RWPE1 (cell line): ENCODE data around the gene R3HDM4.

ENCODE experiments used
- CTCF ChIA-PET: fragments of 350-600 bp; sonication (Branson Sonifier 250); formaldehyde crosslinking; extraction: SDS; loops from one replicate; lab custom pipeline; 2021; lab: Yijun Ruan, JAX
- POLR2A ChIA-PET: fragments of 400-600 bp; formaldehyde crosslinking; extraction: SDS; loops from one replicate; lab custom pipeline; 2020; ENCODE audit warnings: antibody characterized with exemption; ENCODE audit not compliant: low non-redundant PET; lab: Yijun Ruan, JAX
- DNase-seq: peaks from one replicate; pipeline ENCODE4 v3.0.0; 2012; ENCODE audit warnings: low spot score
- H3K27ac ChIP-seq: fragments of 450-650 bp; 2 replicates; pipeline ENCODE4 v1.5.1; 2017
- CTCF ChIP-seq: fragments of 450-650 bp; conservative IDR thresholded peaks from 2 replicates; pipeline ENCODE4 v1.5.1; 2017; ENCODE audit warnings: low read depth, mild to moderate bottlenecking

Gene R3HDM4

GRCh38 chr19:876780-877314 lies 36.2 kb downstream of the R3HDM4 start:
- H3K27ac ChIP-seq = peak overlapping the region; percentile 100
- no peak for TF ChIP-seq CTCF
- DNase-seq = no peak
- ChIA-PET CTCF (no interaction called here), POLR2A (no interaction called here)

- H3K27ac ChIP-seq = peak overlapping the region; percentile 100
- POLR2A ChIA-PET = no interaction called here
Measured at GRCh38 chr19:876089-876488, 36.9 kb downstream of the R3HDM4 start.

GRCh38 chr19:875265-875879 lies 37.6 kb downstream of the R3HDM4 start:
- peak overlapping the region; percentile 100 for H3K27ac ChIP-seq
- POLR2A ChIA-PET = no interaction called here
- no peak for TF ChIP-seq CTCF
- DNase-seq = no peak
- CTCF ChIA-PET = interaction anchor here (0.6 to 0.8 kb wide), 2 partner anchors 8 to 105 kb away, joined by 4 to 8 read pairs; no protein-coding TSS in a partner anchor

More at GRCh38 chr19:876089-876488, 36.9 kb downstream of the R3HDM4 start:
- CTCF ChIA-PET = interaction anchor here (0.6 kb wide), 1 partner anchor 42 kb away, joined by 3 read pairs; no protein-coding TSS in a partner anchor
- DNase-seq = no peak
- TF ChIP-seq CTCF = no peak

- no peak for TF ChIP-seq CTCF
- ChIA-PET POLR2A (no interaction called here), CTCF (no interaction called here)
- no peak for DNase-seq
- H3K27ac ChIP-seq = peak overlapping the region; percentile 100
Measured at GRCh38 chr19:873561-874041, 39.4 kb downstream of the R3HDM4 start.

- ChIA-PET POLR2A (no interaction called here), CTCF (interaction anchor here (0.6 to 1.1 kb wide), 2 partner anchors 10 to 103 kb away, joined by 3 to 4 read pairs; no protein-coding TSS in a partner anchor)
- H3K27ac ChIP-seq = peak overlapping the region; percentile 100
- TF ChIP-seq CTCF = no peak
- DNase-seq = peak; percentile 76
Measured at GRCh38 chr19:873084-873483, 39.9 kb downstream of the R3HDM4 start.

- ChIA-PET CTCF (interaction anchor here (0.6 to 1.1 kb wide), 2 partner anchors 9 to 102 kb away, joined by 3 to 4 read pairs; no protein-coding TSS in a partner anchor), POLR2A (no interaction called here)
- TF ChIP-seq CTCF = no peak
- peak overlapping the region; percentile 100 for H3K27ac ChIP-seq
- DNase-seq = peak; percentile 82
Measured at GRCh38 chr19:872266-872951, 40.6 kb downstream of the R3HDM4 start.
